H1 (cell line): ENCODE measurements around the gene HIPK1.

ENCODE experiments used
- ATF2 ChIP-seq: IDR thresholded peaks from 2 replicates; pipeline ENCODE4 v1.6.1; 2012; ENCODE audit warnings: low read length, inconsistent platforms
- EZH2 ChIP-seq: fragments of 200-600 bp; sonication (generic); IDR thresholded peaks from 2 replicates; pipeline ENCODE4 v1.7.1; 2012; ENCODE audit warnings: low read depth, mild to moderate bottlenecking, moderate library complexity, low read length, inconsistent platforms; ENCODE audit not compliant: severe bottlenecking
- GABPA ChIP-seq: IDR thresholded peaks from 2 replicates; pipeline ENCODE4 v1.6.1; 2011; ENCODE audit warnings: mild to moderate bottlenecking, low read length, moderate library complexity, borderline replicate concordance; ENCODE audit not compliant: insufficient read depth
- RAD21 ChIP-seq, 2 experiments: IDR thresholded peaks in 1 of 2; conservative IDR thresholded peaks in 1 of 2; 2 replicates each; pipeline ENCODE4 v1.6.1; 2011; ENCODE audit warnings: low read depth in 2 of 2, low read length in 2 of 2, improper control_type of control experiment in 1 of 2, inconsistent platforms in 1 of 2, mild to moderate bottlenecking in 1 of 2, moderate library complexity in 1 of 2
- TEAD4 ChIP-seq: IDR thresholded peaks from 2 replicates; pipeline ENCODE4 v1.6.1; 2012; ENCODE audit warnings: low read depth, low read length, inconsistent platforms, mixed read lengths
- USF2 ChIP-seq: IDR thresholded peaks from 2 replicates; pipeline ENCODE4 v1.6.1; 2011; ENCODE audit warnings: low read length, improper control_type of control experiment
- TF ChIP-seq, protein P1 (sequence below): IDR thresholded peaks from 2 replicates; pipeline ENCODE4 v1.6.1; 2012; ENCODE audit warnings: inconsistent platforms

DNA sequence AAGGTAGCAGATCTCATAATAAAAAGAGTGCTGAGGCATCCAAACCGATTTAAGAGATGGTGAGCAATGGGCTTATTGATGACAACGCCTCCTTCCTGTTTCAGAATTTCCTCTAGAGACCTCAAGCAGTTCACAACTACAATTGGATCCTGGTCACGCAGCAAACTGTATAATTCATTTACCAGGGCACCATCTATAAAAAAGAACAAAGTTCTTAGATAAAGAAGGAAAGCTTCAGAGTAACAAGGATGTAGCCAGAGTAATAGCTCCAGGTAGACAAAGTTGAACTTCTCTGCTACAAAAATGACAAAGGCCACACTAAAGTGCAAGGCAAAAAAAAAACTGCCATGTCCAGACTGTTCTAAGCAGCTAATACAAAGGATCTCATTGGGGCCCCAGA, 27.9 kb upstream of the HIPK1 start:
- TF ChIP-seq TEAD4 (no peak), USF2 (no peak), ATF2 (no peak), EZH2 (no peak), GABPA (no peak), RAD21 (IDR thresholded peaks at IDR 0.05 in 1 of 2, conservative IDR thresholded peaks at IDR 0.05 in 1 of 2; ENCODE audit: low read depth in 2 of 2, low read length in 2 of 2) (no peak)
- TF ChIP-seq, protein P1, sequence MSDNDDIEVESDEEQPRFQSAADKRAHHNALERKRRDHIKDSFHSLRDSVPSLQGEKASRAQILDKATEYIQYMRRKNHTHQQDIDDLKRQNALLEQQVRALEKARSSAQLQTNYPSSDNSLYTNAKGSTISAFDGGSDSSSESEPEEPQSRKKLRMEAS, result no peak
